Measurements from ENCODE around the gene MAGT1.

GRCh38 chrX:77788050-77788449, 107.2 kb downstream of the MAGT1 start:
- no peak for TF ChIP-seq GATA2 (CRISPR knock-in tag; IDR thresholded peaks at IDR 0.05)
- no peak for TF ChIP-seq POLR2AphosphoS5 (IDR thresholded peaks at IDR 0.05; ENCODE audit: low read depth, low read length)
- no peak for TF ChIP-seq CTCF (IDR thresholded peaks at IDR 0.05)
- TF ChIP-seq TAF1 (IDR thresholded peaks at IDR 0.05; ENCODE audit: borderline replicate concordance, low read depth, low read length), result no peak
- TF ChIP-seq YY1 (IDR thresholded peaks at IDR 0.05; ENCODE audit: low read depth), result no peak
- peak; percentile 27; the same call in 1 of the 2 replicates for TF ChIP-seq ELF1 (IDR thresholded peaks at IDR 0.05)
- no peak for TF ChIP-seq TEAD4 (IDR thresholded peaks at IDR 0.05; ENCODE audit: borderline replicate concordance, insufficient read depth)
- no peak for TF ChIP-seq MEF2A (IDR thresholded peaks at IDR 0.05; ENCODE audit: borderline replicate concordance, low read depth)
- no peak for TF ChIP-seq SMC3 (IDR thresholded peaks at IDR 0.05; ENCODE audit: low read depth, low read length)
- TF ChIP-seq REST (IDR thresholded peaks at IDR 0.05; ENCODE audit: low read depth, low read length), result no peak
- TF ChIP-seq EP300 (IDR thresholded peaks at IDR 0.05; ENCODE audit: borderline replicate concordance in 1 of 2, low read depth in 1 of 2, low read length in 1 of 2), result no peak
